ENCODE measurements around the gene RBM42. TPM values are rescaled to one million over a fixed set of nuclear protein-coding genes. Genes with fewer than 3 reads are reported as not detected.

The RBM42 gene
- total and polyA plus RNA-seq, 2 of the 13 experiments (the other 11 are each of a cell fraction or from before 2014, with no cell fraction given) = 27.2 to 55.3 TPM

DNA sequence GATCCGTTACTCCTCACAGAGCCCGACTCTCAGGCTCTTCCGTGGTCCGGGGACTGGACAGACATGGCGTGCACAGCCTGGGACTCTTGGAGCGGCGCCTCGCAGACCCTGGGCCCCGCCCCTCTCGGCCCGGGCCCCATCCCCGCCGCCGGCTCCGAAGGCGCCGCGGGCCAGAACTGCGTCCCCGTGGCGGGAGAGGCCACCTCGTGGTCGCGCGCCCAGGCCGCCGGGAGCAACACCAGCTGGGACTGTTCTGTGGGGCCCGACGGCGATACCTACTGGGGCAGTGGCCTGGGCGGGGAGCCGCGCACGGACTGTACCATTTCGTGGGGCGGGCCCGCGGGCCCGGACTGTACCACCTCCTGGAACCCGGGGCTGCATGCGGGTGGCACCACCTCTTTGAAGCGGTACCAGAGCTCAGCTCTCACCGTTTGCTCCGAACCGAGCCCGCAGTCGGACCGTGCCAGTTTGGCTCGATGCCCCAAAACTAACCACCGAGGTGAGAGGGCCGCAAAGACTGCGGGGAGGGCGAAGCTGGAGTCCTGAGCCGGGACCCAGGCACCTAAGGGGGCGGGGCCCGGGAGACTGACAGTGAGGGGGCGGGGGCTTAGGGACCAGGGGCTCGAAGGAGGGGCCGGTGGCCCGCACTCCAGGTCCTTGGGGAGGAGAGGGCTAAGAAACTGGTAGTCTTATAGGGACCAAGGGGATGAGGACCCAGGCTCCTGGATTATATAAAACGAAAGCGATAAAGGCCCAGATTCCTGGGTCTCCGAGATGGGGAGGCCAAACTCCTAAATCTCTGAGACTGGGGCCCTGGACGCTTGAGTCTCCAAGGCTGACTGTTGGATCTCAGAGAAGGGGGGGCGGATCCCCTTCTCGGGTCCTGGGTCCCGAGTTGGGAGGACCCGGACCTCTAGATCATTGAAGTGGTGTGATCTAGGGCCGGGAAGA is 14.7 kb downstream of the RBM42 start (continued):
- peak; percentile 67; the same call in 1 of the 2 replicates for TF ChIP-seq ZNF503 (CRISPR knock-in tag; IDR thresholded peaks at IDR 0.05)
- TF ChIP-seq, protein P1, sequence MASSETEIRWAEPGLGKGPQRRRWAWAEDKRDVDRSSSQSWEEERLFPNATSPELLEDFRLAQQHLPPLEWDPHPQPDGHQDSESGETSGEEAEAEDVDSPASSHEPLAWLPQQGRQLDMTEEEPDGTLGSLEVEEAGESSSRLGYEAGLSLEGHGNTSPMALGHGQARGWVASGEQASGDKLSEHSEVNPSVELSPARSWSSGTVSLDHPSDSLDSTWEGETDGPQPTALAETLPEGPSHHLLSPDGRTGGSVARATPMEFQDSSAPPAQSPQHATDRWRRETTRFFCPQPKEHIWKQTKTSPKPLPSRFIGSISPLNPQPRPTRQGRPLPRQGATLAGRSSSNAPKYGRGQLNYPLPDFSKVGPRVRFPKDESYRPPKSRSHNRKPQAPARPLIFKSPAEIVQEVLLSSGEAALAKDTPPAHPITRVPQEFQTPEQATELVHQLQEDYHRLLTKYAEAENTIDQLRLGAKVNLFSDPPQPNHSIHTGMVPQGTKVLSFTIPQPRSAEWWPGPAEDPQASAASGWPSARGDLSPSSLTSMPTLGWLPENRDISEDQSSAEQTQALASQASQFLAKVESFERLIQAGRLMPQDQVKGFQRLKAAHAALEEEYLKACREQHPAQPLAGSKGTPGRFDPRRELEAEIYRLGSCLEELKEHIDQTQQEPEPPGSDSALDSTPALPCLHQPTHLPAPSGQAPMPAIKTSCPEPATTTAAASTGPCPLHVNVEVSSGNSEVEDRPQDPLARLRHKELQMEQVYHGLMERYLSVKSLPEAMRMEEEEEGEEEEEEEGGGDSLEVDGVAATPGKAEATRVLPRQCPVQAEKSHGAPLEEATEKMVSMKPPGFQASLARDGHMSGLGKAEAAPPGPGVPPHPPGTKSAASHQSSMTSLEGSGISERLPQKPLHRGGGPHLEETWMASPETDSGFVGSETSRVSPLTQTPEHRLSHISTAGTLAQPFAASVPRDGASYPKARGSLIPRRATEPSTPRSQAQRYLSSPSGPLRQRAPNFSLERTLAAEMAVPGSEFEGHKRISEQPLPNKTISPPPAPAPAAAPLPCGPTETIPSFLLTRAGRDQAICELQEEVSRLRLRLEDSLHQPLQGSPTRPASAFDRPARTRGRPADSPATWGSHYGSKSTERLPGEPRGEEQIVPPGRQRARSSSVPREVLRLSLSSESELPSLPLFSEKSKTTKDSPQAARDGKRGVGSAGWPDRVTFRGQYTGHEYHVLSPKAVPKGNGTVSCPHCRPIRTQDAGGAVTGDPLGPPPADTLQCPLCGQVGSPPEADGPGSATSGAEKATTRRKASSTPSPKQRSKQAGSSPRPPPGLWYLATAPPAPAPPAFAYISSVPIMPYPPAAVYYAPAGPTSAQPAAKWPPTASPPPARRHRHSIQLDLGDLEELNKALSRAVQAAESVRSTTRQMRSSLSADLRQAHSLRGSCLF (CRISPR knock-in tag; IDR thresholded peaks at IDR 0.05; ENCODE audit: borderline replicate concordance) = no peak
- TF ChIP-seq, protein P2, sequence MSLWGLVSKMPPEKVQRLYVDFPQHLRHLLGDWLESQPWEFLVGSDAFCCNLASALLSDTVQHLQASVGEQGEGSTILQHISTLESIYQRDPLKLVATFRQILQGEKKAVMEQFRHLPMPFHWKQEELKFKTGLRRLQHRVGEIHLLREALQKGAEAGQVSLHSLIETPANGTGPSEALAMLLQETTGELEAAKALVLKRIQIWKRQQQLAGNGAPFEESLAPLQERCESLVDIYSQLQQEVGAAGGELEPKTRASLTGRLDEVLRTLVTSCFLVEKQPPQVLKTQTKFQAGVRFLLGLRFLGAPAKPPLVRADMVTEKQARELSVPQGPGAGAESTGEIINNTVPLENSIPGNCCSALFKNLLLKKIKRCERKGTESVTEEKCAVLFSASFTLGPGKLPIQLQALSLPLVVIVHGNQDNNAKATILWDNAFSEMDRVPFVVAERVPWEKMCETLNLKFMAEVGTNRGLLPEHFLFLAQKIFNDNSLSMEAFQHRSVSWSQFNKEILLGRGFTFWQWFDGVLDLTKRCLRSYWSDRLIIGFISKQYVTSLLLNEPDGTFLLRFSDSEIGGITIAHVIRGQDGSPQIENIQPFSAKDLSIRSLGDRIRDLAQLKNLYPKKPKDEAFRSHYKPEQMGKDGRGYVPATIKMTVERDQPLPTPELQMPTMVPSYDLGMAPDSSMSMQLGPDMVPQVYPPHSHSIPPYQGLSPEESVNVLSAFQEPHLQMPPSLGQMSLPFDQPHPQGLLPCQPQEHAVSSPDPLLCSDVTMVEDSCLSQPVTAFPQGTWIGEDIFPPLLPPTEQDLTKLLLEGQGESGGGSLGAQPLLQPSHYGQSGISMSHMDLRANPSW (CRISPR knock-in tag; IDR thresholded peaks at IDR 0.05; ENCODE audit: borderline replicate concordance) = peak; percentile 20; the same call in 1 of the 2 replicates
- peak; percentile 97 for TF ChIP-seq BHLHE40 (IDR thresholded peaks at IDR 0.05; ENCODE audit: low read length)
- no peak for TF ChIP-seq ZNF44 (CRISPR knock-in tag; IDR thresholded peaks at IDR 0.05)
- TF ChIP-seq ZKSCAN1 (IDR thresholded peaks at IDR 0.05; ENCODE audit: low read length) = no peak
- TF ChIP-seq ZNF768 (CRISPR knock-in tag; IDR thresholded peaks at IDR 0.05) = peak; percentile 72
- no peak for TF ChIP-seq ZNF674 (CRISPR knock-in tag; IDR thresholded peaks at IDR 0.05; ENCODE audit: low read depth)
- peak; percentile 86; the same call in 1 of the 2 replicates for TF ChIP-seq NKX3-1 (CRISPR knock-in tag; IDR thresholded peaks at IDR 0.05)
- no peak for TF ChIP-seq SIX4 (CRISPR knock-in tag; IDR thresholded peaks at IDR 0.05)
- TF ChIP-seq GPN1 (CRISPR knock-in tag; IDR thresholded peaks at IDR 0.05; ENCODE audit: borderline replicate concordance) = no peak
- TF ChIP-seq KMT2B (CRISPR knock-in tag; IDR thresholded peaks at IDR 0.05) = peak; percentile 49; the same call in 1 of the 2 replicates
- peak; percentile 79; the same call in 1 of the 2 replicates for TF ChIP-seq ZNF558 (CRISPR knock-in tag; IDR thresholded peaks at IDR 0.05; ENCODE audit: borderline replicate concordance)
- TF ChIP-seq, protein P3, sequence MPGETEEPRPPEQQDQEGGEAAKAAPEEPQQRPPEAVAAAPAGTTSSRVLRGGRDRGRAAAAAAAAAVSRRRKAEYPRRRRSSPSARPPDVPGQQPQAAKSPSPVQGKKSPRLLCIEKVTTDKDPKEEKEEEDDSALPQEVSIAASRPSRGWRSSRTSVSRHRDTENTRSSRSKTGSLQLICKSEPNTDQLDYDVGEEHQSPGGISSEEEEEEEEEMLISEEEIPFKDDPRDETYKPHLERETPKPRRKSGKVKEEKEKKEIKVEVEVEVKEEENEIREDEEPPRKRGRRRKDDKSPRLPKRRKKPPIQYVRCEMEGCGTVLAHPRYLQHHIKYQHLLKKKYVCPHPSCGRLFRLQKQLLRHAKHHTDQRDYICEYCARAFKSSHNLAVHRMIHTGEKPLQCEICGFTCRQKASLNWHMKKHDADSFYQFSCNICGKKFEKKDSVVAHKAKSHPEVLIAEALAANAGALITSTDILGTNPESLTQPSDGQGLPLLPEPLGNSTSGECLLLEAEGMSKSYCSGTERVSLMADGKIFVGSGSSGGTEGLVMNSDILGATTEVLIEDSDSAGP (CRISPR knock-in tag; IDR thresholded peaks at IDR 0.05; ENCODE audit: borderline replicate concordance) = peak; percentile 54
- TF ChIP-seq ZIK1 (CRISPR knock-in tag; IDR thresholded peaks at IDR 0.05; ENCODE audit: borderline replicate concordance, low read depth) = peak; percentile 62; the same call in 1 of the 2 replicates
- TF ChIP-seq ATF7-NPFF (CRISPR knock-in tag; IDR thresholded peaks at IDR 0.05; ENCODE audit: low read depth) = peak; percentile 88
- TF ChIP-seq GZF1 (CRISPR knock-in tag; IDR thresholded peaks at IDR 0.05) = no peak
